ENCODE measurements around the gene RPS15. TPM values are rescaled to one million over a fixed set of nuclear protein-coding genes. Genes with fewer than 3 reads are reported as not detected.

Gene RPS15
- total and polyA plus RNA-seq, 2 of the 13 experiments (the other 11 are each of a cell fraction or from before 2014, with no cell fraction given) = 695 to 1,411 TPM

DNA sequence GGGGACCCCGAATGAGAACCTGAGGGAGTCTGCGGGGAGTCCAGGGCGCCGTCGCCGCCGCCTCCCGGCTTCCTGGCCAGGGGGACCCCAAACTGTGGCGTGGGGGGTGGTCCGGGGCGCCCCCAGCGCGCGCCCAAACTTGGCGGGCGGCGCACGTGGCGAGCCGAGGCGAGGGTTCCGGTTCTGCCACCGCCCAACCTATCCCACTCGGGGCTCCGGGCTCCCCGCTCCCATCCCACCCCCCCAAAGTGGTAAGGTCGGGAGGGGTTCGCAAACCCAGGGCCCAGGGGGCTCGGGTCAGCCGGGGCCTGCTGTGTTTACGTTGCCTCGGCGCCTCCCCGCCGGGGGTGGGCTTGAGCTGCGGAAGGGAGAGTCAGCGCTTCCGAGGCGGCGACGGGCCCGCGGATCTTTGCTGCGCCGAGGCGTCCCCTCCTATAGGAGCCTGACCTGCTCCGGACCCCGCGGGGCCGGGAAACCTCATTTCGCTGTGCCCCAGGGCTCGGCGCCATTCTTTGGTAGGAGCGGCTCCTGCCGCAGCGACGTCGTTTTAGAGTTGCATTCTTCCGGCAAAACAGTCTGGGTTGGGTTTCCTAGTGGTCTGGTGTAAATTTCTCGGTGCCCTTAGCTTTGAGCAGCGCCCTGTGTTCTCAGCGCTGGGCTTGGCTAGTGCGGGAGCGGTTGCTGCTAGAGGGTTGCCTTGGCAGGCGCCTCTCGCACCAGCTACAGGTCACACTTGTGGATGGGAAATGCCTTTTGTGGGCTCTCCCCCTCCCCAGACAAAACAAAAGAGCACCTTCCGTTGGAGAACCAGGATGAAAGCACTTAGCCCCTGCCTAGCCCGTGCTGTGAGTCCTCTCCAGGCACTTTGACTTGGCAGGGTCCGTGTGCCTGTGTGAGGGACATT is 29.6 kb upstream of the RPS15 start (continued):
- TF ChIP-seq ZNF446 (CRISPR knock-in tag; IDR thresholded peaks at IDR 0.05) (no peak), CCDC6 (CRISPR knock-in tag; IDR thresholded peaks at IDR 0.05) (no peak), XBP1 (CRISPR knock-in tag; IDR thresholded peaks at IDR 0.05) (no peak), MBNL3 (CRISPR knock-in tag; conservative IDR thresholded peaks at IDR 0.05) (no peak), ISL2 (CRISPR knock-in tag; IDR thresholded peaks at IDR 0.05) (no peak), KDM5B (CRISPR knock-in tag; IDR thresholded peaks at IDR 0.05; ENCODE audit: borderline replicate concordance) (peak; percentile 43; the same call in 1 of the 2 replicates), ZNF337 (CRISPR knock-in tag; IDR thresholded peaks at IDR 0.05; ENCODE audit: borderline replicate concordance, low read depth) (no peak), FOXJ3 (CRISPR knock-in tag; IDR thresholded peaks at IDR 0.05; ENCODE audit: borderline replicate concordance) (no peak), NFKB2 (CRISPR knock-in tag; IDR thresholded peaks at IDR 0.05; ENCODE audit: borderline replicate concordance) (0 out of 2 replicates have a peak, but pooled peaks have one; percentile 36)
- TF ChIP-seq, protein P1, sequence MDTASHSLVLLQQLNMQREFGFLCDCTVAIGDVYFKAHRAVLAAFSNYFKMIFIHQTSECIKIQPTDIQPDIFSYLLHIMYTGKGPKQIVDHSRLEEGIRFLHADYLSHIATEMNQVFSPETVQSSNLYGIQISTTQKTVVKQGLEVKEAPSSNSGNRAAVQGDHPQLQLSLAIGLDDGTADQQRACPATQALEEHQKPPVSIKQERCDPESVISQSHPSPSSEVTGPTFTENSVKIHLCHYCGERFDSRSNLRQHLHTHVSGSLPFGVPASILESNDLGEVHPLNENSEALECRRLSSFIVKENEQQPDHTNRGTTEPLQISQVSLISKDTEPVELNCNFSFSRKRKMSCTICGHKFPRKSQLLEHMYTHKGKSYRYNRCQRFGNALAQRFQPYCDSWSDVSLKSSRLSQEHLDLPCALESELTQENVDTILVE (CRISPR knock-in tag; IDR thresholded peaks at IDR 0.05) = peak; percentile 49; the same call in 1 of the 2 replicates
- TF ChIP-seq, protein P2, sequence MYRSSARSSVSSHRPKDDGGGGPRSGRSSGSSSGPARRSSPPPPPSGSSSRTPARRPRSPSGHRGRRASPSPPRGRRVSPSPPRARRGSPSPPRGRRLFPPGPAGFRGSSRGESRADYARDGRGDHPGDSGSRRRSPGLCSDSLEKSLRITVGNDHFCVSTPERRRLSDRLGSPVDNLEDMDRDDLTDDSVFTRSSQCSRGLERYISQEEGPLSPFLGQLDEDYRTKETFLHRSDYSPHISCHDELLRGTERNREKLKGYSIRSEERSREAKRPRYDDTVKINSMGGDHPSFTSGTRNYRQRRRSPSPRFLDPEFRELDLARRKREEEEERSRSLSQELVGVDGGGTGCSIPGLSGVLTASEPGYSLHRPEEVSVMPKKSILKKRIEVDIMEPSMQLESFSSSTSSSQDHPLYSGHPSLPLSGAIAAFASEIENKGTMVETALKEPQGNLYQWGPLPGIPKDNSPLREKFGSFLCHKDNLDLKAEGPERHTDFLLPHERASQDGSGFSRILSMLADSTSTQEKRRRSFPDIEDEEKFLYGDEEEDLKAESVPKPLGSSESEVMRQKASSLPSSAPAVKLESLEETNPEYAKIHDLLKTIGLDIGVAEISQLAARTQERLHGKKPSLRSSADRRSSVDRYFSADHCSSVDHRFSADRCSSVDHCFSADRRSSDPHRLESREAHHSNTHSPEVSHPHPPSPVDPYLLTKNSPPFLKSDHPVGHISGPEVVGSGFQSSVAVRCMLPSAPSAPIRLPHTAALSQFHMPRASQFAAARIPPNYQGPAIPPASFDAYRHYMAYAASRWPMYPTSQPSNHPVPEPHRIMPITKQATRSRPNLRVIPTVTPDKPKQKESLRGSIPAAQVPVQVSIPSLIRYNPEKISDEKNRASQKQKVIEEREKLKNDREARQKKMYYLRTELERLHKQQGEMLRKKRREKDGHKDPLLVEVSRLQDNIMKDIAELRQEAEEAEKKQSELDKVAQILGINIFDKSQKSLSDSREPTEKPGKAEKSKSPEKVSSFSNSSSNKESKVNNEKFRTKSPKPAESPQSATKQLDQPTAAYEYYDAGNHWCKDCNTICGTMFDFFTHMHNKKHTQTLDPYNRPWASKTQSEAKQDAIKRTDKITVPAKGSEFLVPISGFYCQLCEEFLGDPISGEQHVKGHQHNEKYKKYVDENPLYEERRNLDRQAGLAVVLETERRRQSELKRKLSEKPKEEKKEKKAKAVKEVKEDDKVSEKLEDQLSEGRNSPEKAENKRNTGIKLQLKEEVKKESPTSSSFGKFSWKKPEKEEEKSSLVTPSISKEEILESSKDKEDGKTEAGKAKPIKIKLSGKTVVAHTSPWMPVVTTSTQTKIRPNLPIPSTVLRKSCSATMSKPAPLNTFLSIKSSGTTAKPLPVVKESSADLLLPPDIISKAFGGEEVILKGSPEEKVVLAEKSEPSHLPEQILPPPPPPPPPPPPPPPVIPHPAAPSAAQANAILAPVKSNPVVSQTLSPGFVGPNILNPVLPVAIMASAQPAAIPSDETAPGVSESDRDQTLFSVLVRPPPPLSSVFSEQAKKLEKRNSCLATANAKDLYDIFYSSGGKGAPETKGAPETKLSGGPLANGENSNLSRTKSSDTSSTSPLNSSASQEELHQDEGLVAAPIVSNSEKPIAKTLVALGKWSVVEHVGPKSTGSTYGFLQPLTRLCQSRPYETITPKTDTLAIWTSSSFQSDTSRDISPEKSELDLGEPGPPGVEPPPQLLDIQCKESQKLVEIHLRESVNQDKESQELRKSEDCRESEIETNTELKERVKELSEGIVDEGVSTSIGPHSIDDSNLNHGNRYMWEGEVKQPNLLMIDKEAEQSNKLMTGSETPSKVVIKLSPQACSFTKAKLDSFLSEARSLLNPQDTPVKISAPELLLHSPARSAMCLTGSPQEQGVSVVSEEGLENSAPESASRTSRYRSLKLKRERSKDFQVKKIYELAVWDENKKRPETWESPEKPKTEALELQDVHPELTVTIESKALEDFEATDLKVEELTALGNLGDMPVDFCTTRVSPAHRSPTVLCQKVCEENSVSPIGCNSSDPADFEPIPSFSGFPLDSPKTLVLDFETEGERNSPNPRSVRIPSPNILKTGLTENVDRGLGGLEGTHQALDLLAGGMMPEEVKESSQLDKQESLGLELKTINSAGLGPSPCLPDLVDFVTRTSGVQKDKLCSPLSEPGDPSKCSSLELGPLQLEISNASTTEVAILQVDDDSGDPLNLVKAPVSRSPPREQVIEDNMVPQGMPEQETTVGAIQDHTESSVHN (CRISPR knock-in tag; IDR thresholded peaks at IDR 0.05) = no peak
- TF ChIP-seq, protein P3, sequence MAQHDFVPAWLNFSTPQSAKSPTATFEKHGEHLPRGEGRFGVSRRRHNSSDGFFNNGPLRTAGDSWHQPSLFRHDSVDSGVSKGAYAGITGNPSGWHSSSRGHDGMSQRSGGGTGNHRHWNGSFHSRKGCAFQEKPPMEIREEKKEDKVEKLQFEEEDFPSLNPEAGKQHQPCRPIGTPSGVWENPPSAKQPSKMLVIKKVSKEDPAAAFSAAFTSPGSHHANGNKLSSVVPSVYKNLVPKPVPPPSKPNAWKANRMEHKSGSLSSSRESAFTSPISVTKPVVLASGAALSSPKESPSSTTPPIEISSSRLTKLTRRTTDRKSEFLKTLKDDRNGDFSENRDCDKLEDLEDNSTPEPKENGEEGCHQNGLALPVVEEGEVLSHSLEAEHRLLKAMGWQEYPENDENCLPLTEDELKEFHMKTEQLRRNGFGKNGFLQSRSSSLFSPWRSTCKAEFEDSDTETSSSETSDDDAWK (CRISPR knock-in tag; IDR thresholded peaks at IDR 0.05) = no peak
- TF ChIP-seq, protein P4, sequence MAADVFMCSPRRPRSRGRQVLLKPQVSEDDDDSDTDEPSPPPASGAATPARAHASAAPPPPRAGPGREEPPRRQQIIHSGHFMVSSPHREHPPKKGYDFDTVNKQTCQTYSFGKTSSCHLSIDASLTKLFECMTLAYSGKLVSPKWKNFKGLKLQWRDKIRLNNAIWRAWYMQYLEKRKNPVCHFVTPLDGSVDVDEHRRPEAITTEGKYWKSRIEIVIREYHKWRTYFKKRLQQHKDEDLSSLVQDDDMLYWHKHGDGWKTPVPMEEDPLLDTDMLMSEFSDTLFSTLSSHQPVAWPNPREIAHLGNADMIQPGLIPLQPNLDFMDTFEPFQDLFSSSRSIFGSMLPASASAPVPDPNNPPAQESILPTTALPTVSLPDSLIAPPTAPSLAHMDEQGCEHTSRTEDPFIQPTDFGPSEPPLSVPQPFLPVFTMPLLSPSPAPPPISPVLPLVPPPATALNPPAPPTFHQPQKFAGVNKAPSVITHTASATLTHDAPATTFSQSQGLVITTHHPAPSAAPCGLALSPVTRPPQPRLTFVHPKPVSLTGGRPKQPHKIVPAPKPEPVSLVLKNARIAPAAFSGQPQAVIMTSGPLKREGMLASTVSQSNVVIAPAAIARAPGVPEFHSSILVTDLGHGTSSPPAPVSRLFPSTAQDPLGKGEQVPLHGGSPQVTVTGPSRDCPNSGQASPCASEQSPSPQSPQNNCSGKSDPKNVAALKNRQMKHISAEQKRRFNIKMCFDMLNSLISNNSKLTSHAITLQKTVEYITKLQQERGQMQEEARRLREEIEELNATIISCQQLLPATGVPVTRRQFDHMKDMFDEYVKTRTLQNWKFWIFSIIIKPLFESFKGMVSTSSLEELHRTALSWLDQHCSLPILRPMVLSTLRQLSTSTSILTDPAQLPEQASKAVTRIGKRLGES (CRISPR knock-in tag; IDR thresholded peaks at IDR 0.05; ENCODE audit: borderline replicate concordance) = no peak
